Gastrocnemius medialis (tissue), 4 donors: Measurements from ENCODE around the gene SLC30A2.

Source experiments
- CTCF ChIP-seq, 5 experiments: fragments of 450-650 bp in 3 of 5; fragments of 200-600 bp in 2 of 5; sonication (generic) in 2 of 5; IDR thresholded peaks in 4 of 5; conservative IDR thresholded peaks in 1 of 5; 1 replicate in 4 of 5; 2 replicates in 1 of 5; pipeline ENCODE4 v1.5.1; 2016 to 2019; ENCODE audit warnings: antibody characterized with exemption in 5 of 5, mild to moderate bottlenecking in 3 of 5, moderate library complexity in 3 of 5
- POLR2A ChIP-seq, 2 donors: fragments of 450-650 bp; IDR thresholded peaks; one replicate each; pipeline ENCODE4 v1.6.1; 2017; ENCODE audit warnings: antibody characterized with exemption in 2 of 2, mild to moderate bottlenecking in 2 of 2, moderate library complexity in 2 of 2

- TF ChIP-seq CTCF (IDR thresholded peaks at IDR 0.05 in 4 of 5, conservative IDR thresholded peaks at IDR 0.05 in 1 of 5) = no peak
- no peak for TF ChIP-seq POLR2A (IDR thresholded peaks at IDR 0.05)
Observed at GRCh38 chr1:26020941-26021646, 24.8 kb downstream of the SLC30A2 start.
